Measurements from ENCODE around the gene GAPVD1.

GAPVD1 gene

GRCh38 chr9:125317704-125318103 is 56.1 kb downstream of the GAPVD1 start:
- in situ Hi-C loops (cut with HindIII; ENCODE audit: low sequenced_read_pairs): no loop called here
- TF ChIP-seq CTCF (IDR thresholded peaks at IDR 0.05; ENCODE audit: low read depth, low read length): no peak
- DNase-seq (ENCODE audit: low read depth, low spot score): no peak
- H3K4me3 ChIP-seq (ENCODE audit: low read depth, low read length): no peak overlapping the region

GRCh38 chr9:125321496-125321895 is 59.9 kb downstream of the GAPVD1 start:
- no peak for TF ChIP-seq CTCF (IDR thresholded peaks at IDR 0.05; ENCODE audit: low read depth, low read length)
- no peak for DNase-seq (ENCODE audit: low read depth, low spot score)
- H3K4me3 ChIP-seq (ENCODE audit: low read depth, low read length): no peak overlapping the region
- in situ Hi-C loops (cut with HindIII; ENCODE audit: low sequenced_read_pairs): no loop called here

- in situ Hi-C loops (cut with HindIII; ENCODE audit: low sequenced_read_pairs): no loop called here
- TF ChIP-seq CTCF (IDR thresholded peaks at IDR 0.05; ENCODE audit: low read depth, low read length): no peak
- DNase-seq (ENCODE audit: low read depth, low spot score): no peak
- H3K4me3 ChIP-seq (ENCODE audit: low read depth, low read length): no peak overlapping the region
These were observed 62.0 kb downstream of the GAPVD1 start for GRCh38 chr9:125323615-125324014.

- no peak for DNase-seq (ENCODE audit: low read depth, low spot score)
- in situ Hi-C loops (cut with HindIII; ENCODE audit: low sequenced_read_pairs): no loop called here
- H3K4me3 ChIP-seq (ENCODE audit: low read depth, low read length): no peak overlapping the region
- no peak for TF ChIP-seq CTCF (IDR thresholded peaks at IDR 0.05; ENCODE audit: low read depth, low read length)
These were observed 64.2 kb downstream of the GAPVD1 start for GRCh38 chr9:125325826-125326225.

- TF ChIP-seq CTCF (IDR thresholded peaks at IDR 0.05; ENCODE audit: low read depth, low read length): no peak
- in situ Hi-C loops (cut with HindIII; ENCODE audit: low sequenced_read_pairs): no loop called here
- DNase-seq (ENCODE audit: low read depth, low spot score): no peak
- no peak overlapping the region for H3K4me3 ChIP-seq (ENCODE audit: low read depth, low read length)
These were observed 68.4 kb downstream of the GAPVD1 start for GRCh38 chr9:125329978-125330377.

- no peak for DNase-seq (ENCODE audit: low read depth, low spot score)
- in situ Hi-C loops (cut with HindIII; ENCODE audit: low sequenced_read_pairs): no loop called here
- TF ChIP-seq CTCF (IDR thresholded peaks at IDR 0.05; ENCODE audit: low read depth, low read length): no peak
- no peak overlapping the region for H3K4me3 ChIP-seq (ENCODE audit: low read depth, low read length)
These were observed 69.0 kb downstream of the GAPVD1 start for GRCh38 chr9:125330587-125330986.

- in situ Hi-C loops (cut with HindIII; ENCODE audit: low sequenced_read_pairs): no loop called here
- H3K4me3 ChIP-seq (ENCODE audit: low read depth, low read length): no peak overlapping the region
- no peak for DNase-seq (ENCODE audit: low read depth, low spot score)
- TF ChIP-seq CTCF (IDR thresholded peaks at IDR 0.05; ENCODE audit: low read depth, low read length): no peak
These were observed 70.9 kb downstream of the GAPVD1 start for GRCh38 chr9:125332527-125332926.
